ENCODE measurements around the gene ADH5.

DNA sequence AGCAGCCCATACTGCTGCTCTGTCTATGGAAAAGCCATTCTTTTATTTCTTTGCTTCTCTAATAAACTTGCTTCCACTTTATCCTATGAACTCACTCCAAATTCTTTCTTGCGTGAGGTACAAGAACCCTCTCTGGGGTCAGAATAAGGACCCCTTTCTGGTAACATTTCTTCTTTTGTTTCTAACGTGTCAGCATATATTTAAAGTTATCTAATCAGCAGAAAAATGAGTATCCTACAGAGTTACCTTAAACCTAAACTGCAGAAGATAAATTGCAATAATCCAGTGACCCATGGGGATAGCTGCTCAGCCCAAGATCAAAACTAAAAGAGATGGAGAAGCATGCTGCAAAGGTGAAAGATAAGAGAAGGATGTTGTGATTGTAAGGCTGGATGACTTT, 4.0 kb downstream of the ADH5 start:
- TF ChIP-seq, protein P1, sequence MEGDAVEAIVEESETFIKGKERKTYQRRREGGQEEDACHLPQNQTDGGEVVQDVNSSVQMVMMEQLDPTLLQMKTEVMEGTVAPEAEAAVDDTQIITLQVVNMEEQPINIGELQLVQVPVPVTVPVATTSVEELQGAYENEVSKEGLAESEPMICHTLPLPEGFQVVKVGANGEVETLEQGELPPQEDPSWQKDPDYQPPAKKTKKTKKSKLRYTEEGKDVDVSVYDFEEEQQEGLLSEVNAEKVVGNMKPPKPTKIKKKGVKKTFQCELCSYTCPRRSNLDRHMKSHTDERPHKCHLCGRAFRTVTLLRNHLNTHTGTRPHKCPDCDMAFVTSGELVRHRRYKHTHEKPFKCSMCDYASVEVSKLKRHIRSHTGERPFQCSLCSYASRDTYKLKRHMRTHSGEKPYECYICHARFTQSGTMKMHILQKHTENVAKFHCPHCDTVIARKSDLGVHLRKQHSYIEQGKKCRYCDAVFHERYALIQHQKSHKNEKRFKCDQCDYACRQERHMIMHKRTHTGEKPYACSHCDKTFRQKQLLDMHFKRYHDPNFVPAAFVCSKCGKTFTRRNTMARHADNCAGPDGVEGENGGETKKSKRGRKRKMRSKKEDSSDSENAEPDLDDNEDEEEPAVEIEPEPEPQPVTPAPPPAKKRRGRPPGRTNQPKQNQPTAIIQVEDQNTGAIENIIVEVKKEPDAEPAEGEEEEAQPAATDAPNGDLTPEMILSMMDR (IDR thresholded peaks at IDR 0.05): no peak
- TF ChIP-seq POLR2A (IDR thresholded peaks at IDR 0.05; ENCODE audit: low read depth) (no peak), POLR2AphosphoS5 (IDR thresholded peaks at IDR 0.05) (no peak)

All from esophagus muscularis mucosa (tissue), 3 donors.